GM18520 (cell line): ENCODE results near the gene FANCC.

Source experiments
- ATAC-seq: cut with Tn5 transposase; IDR thresholded peaks from one replicate; pipeline ENCODE4 v1.9.1; 2021; ENCODE audit not compliant: unreplicated experiment

Gene FANCC

GRCh38 chr9:95076696-95077052 is 240.8 kb downstream of the FANCC start:
- no peak for ATAC-seq

- ATAC-seq: no peak
Observed at GRCh38 chr9:95075700-95076099, 241.8 kb downstream of the FANCC start.

- ATAC-seq: no peak
Observed at GRCh38 chr9:95074632-95075031, 242.9 kb downstream of the FANCC start.

DNA sequence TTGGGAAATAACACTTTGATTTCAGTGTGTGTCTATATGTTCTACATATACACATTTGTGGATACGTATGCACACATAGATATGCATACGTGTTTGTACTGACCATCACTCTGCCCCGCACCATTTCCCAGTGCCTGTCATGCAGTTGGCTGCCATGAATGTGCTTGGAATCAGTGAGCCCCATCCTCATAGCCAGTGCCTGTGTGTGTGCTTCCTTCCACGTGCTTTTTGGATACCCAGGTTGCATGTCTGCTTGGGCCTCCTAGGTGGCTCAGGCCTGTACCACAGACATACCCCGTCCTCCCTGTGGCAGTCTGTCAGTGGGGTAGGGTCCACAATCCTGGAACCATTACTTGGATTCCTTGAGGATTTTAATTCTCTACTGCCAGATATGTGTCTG is 243.6 kb downstream of the FANCC start:
- no peak for ATAC-seq

DNA sequence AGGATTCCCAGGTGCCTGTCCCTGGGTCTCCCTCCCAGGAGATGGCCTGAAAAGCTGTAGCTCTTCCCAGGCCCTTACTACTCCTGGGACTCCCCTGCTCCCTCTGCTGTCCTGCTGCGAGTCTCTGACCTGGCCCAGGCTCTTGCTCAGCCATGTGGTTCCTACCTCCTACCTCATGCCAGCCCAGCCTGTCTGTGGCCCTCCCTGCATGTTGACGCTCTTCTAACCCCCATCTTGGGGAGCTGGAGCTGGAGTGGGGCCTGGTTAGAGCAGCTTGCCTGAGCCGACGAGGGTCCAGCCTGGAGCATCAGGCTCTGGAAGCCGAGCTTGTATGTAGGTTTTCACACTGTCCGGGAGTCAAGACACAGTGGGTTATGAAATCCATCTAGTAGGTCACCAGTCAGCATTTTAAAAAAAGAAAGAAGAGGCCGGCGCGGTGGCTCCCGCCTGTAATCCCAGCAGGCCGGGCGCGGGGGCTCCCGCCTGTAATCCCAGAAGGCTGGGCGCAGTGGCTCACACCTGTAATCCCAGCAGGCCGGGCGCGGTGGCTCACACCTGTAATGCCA is 244.4 kb downstream of the FANCC start:
- ATAC-seq: no peak

DNA sequence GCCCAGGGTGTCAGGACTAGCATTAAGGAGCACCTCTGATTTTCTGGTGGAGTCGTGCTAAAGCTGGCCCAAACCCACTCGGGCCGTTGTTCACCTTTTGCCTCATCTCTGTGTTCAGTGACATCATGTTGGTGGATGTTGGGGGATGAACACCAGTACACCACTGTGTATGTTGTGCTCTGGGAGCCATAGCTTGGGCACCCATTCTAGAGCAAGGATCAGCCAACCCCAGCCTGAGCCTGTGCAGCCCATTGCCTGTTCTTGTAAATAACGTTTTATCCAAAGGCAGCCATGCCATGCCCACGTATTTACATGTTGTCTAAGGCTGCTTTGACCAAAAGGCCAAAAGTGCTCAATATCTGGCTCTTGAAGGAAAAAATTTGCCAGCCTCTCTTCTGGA is 245.6 kb downstream of the FANCC start:
- ATAC-seq: no peak

DNA sequence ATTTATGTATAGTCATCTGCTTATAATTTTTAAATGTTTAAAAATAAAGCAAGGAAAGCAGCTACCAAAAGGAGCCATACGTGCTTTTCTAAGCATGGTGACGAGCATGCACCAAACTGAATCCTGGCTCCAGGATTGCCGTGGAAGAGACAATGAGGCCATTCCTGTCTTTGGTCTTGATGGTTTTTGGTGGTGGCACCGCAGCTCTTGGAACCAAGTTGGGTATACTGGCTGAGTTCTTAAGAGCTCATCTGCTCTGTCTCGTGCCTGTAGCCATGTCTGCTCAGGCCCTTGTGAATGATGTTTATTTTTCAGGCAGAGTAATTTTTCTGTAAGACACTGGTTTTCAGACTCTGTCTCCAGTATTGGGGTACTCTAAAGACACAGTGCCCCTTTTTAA is 246.1 kb downstream of the FANCC start:
- no peak for ATAC-seq

DNA sequence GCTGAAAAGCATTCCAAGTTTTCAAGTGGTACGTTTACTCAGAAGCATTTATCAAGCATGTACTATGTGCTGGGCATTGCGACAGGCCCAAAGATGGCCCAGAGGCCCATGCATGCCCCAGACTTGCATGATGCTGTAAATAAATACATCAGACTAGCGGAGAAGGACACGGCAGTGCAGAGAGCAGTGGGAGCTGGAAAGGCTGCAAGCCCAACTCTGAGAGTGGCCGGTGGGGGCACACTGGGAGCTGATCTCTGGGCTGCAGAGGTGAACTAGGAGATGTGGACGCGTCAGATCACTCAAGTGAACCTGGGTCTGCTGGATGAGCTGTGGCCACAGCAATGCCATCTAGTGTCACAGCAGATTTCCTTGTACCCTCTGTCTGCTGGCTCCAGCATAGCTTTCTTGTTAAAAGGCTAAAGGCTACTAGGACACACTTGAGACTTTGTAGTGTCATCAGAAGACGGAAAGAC is 246.9 kb downstream of the FANCC start:
- no peak for ATAC-seq

DNA sequence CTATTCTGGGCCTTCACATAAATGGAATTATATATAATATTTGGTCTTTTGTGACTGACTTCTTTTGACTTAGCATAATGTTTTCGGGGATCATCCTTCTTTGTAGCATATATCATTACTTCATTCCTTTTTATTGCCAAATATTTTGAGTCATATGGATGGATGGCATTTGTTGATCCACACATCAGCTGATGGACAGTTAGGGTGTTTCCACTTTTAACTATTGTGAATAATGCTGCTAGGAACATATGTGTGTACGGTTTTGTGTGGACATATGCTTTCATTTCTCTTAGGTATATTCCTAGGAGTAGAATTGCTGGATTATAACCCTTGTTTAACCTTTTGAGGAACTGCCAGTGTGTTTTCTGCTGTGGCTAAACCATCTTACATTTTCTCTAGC is 249.6 kb downstream of the FANCC start:
- no peak for ATAC-seq

GRCh38 chr9:95067057-95067456 is 250.5 kb downstream of the FANCC start:
- ATAC-seq: no peak

DNA sequence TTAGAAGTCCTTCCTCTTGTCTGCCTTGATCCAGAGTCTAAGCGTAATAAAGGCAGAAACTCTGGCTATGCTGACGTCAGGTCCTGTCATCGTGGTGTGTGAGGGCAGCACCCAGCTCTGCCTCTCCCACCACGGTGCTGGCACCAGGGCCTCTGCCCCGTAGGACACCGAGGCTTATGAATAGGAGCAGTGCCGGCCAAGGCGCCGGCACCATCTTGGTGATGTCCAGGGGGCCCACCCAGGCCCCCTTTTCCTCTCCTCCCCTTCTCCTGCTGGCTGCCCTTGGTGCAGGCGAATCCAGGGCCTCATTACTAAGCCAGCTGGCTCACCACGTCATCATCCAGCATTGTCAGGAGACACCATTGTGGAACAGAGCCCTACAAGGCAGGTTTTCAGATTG is 252.3 kb downstream of the FANCC start:
- no peak for ATAC-seq

- no peak for ATAC-seq
Observed at GRCh38 chr9:95063300-95063699, 254.2 kb downstream of the FANCC start.

GRCh38 chr9:95062596-95063065 is 254.9 kb downstream of the FANCC start:
- no peak for ATAC-seq

- ATAC-seq: no peak
Observed at GRCh38 chr9:95061916-95062595, 255.5 kb downstream of the FANCC start.

DNA sequence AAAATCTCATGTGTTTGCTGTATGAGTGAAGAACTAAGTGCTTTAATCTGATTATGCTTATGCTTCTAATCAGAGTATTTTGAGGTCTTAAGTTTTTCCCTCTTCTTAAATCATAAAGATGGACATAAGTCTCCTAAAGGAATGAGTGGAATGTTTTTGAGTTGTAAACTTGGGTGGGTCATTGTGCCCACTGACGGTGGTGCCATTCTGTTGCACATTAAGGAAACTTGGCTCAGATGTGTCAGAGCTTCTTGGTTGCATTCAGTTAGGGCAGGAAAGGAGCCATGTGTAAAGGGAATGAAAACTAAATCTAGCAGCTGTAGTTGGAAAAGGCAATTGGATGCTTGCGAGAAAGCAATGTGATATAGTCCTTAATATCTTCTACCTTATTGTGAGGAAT is 256.6 kb downstream of the FANCC start:
- ATAC-seq: no peak

DNA sequence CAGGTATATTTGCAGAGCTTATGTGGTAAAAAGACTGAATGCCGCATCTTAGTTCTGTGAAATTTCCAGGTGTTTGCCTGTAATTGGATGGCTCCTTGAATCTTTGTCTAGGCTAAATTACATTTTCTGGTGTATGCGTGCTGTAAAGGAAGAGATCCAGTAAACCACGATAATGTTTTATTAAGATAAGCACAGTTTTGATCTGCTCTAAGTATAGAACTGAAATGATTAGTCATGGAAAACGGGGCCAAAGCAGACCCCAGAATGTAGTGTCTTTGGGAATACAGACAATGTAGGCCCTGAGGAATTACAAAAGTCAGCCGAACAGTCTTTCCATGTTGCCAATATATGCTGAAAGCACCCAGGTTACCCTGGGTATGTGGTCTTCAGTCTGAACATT is 257.3 kb downstream of the FANCC start:
- no peak for ATAC-seq

- ATAC-seq: no peak
Observed at GRCh38 chr9:95058795-95059386, 258.6 kb downstream of the FANCC start.

DNA sequence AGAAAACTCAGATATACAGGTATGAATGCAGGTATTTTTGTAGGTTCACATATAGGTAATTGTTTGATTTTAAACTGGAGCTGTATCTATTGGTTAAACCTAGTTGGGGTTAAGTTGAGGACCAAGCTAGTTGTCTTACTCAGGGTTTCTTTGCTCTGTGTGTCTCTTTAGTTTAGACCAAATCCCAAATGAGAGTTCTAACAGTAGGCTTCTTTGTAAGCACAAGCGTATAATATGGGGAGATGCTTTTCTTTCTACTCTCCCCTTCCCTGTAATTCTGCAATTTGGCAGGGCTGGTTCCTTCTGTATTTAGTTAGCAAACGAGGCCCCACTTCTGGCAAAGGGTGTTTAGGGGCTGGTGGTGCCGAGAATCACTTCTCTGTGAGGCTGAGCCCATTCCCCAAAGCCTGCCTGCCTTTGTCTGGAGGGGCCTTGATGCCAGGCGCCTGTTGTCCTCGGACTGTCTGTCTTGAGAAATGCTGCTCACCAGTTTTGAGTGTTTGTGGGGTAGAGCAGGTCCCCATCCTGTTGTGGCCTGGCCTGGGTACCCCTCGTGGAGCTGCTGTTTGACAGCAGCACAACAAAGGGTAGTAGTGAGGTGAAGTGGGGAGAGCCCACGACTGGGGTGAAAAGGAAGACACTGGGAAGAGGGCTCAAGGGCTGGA is 259.3 kb downstream of the FANCC start:
- ATAC-seq: no peak

DNA sequence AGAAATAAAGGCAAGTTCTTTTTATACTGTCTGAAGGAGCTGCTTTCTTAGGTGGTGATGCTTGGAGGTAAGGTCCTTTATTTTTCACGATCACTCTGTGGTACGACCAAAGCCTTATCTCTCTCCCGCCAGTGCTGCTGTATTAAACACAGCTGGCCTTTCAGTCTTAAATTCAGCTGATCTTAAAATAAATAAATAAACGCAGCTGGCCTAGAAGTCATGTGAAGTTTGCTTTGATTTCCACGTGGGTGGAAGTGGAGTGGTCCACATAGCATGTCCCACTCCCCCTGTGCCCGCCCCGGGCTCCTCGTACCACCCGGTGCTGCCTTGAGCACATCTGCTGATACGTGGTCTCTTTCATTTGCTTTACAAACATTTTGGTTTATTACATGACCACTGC is 260.4 kb downstream of the FANCC start:
- no peak for ATAC-seq

- no peak for ATAC-seq
Observed at GRCh38 chr9:95055851-95056551, 261.5 kb downstream of the FANCC start.

GRCh38 chr9:95055334-95055850 is 262.1 kb downstream of the FANCC start:
- ATAC-seq: no peak
